ENCODE measurements around the gene NAALADL2. TPM values are rescaled to one million over a fixed set of nuclear protein-coding genes. Genes with fewer than 3 reads are reported as not detected.

The NAALADL2 gene
- total RNA-seq, 1 experiment from 2014 or later: 1.6 TPM

DNA sequence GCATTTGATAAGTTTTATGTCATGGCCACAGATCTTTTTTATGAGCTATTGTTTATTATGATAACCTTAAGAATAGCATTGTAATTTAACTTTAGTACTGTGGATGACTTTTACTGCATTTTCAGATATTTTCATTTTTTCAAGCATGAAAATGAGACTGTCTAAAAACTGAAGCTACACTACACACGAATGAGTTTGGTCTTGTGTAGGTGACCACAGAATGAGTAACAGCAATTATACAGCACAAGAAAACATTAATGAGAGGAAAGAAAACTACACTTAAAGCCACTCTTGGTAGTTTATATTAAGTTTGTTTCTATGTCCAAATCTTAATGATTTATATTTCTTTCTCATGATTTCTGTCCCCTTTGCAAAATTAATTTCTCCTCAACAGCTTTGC, 809.2 kb downstream of the NAALADL2 start:
- no peak overlapping the region for H4K91ac ChIP-seq (ENCODE audit: insufficient read length, low read depth, low read length)
- H3K14ac ChIP-seq (ENCODE audit: insufficient read depth, low read length): no peak overlapping the region
- no peak overlapping the region for H3K9ac ChIP-seq (ENCODE audit: extremely low read depth, insufficient read length, low read length)
- no peak overlapping the region for H2BK12ac ChIP-seq (ENCODE audit: insufficient read length, low read depth, low read length)
- no peak overlapping the region for H2AK5ac ChIP-seq (ENCODE audit: insufficient read length, low read length)
- H3K4me2 ChIP-seq (ENCODE audit: insufficient read depth, insufficient read length, low read length): no peak overlapping the region
- H3K79me2 ChIP-seq (ENCODE audit: insufficient read depth, low read length): no peaks in the 10 kb centered on the region
- H3K18ac ChIP-seq (ENCODE audit: insufficient read length, low read depth, low read length): no peak overlapping the region
- H3K4ac ChIP-seq (ENCODE audit: low read depth, low read length): no peak overlapping the region
- H3K9me3 ChIP-seq (ENCODE audit: control insufficient read depth, low read depth, low read length): no peaks in the 10 kb centered on the region
- Mint-ChIP-seq H3K27ac (no peak overlapping the region), H3K4me3 (no peak overlapping the region), H3K27me3 (ENCODE audit: low read depth) (no peaks in the 10 kb centered on the region), H3K9me3 (no peaks in the 10 kb centered on the region), H3K36me3 (ENCODE audit: insufficient read depth in 1 of 3, low read depth in 3 of 3) (no peaks in the 10 kb centered on the region), H3K4me1 (no peaks in the 10 kb centered on the region)
- no peak overlapping the region for H2BK15ac ChIP-seq (ENCODE audit: low read depth, low read length)
- WGBS (ENCODE audit: extremely low coverage, insufficient read length, low lambda C conversion rate): no CpG with 5 or more reads among the region's 1 CpG
- H3K79me1 ChIP-seq (ENCODE audit: insufficient read depth, low read depth, low read length, poor library complexity, severe bottlenecking): no peaks in the 10 kb centered on the region
- H3T11ph ChIP-seq (ENCODE audit: low read length): no peak overlapping the region
- no peak overlapping the region for H4K5ac ChIP-seq (ENCODE audit: insufficient read length, low read depth, low read length)
- no peak overlapping the region for H2BK120ac ChIP-seq (ENCODE audit: low read depth, low read length, poor library complexity, severe bottlenecking)
- TF ChIP-seq CTCF (conservative IDR thresholded peaks at IDR 0.05): no peak
- no peaks in the 10 kb centered on the region for H3K4me1 ChIP-seq (ENCODE audit: insufficient read depth, low read length)
- no peak overlapping the region for H3K56ac ChIP-seq (ENCODE audit: insufficient read length, low read depth, low read length)
- H3K23me2 ChIP-seq (ENCODE audit: insufficient read length, low read depth, low read length, poor library complexity, severe bottlenecking): no peaks in the 10 kb centered on the region
- H3K27me3 ChIP-seq (ENCODE audit: insufficient read depth, low read length): no peaks in the 10 kb centered on the region
- no peak overlapping the region for H4K8ac ChIP-seq (replicated peaks; ENCODE audit: insufficient read length, low read depth, low read length)
- H2BK5ac ChIP-seq (ENCODE audit: insufficient read length, low read length): no peak overlapping the region
- H2BK20ac ChIP-seq (ENCODE audit: low read depth, low read length, poor library complexity, severe bottlenecking): no peak overlapping the region
- H3K27ac ChIP-seq (ENCODE audit: insufficient read length, low read depth, low read length): no peak overlapping the region
- H4K20me1 ChIP-seq (ENCODE audit: control insufficient read depth, insufficient read depth, insufficient read length): no peaks in the 10 kb centered on the region
- DNase-seq: no peak
- H2AFZ ChIP-seq (ENCODE audit: low read length): no peak overlapping the region
- no peak overlapping the region for H3K23ac ChIP-seq (ENCODE audit: insufficient read length, low read depth, low read length)

Data from H9 (cell line).